Activated CD4-positive, alpha-beta memory T cell treated with anti-CD3 and anti-CD28 coated beads, Interleukin-2, amount 10 ng/mL, durations not matched to agents 7 days and 5 days (primary cell): ENCODE results near the gene A2M. TPM values are rescaled to one million over a fixed set of nuclear protein-coding genes. Genes with fewer than 3 reads are reported as not detected.

ENCODE experiments used
- CTCF ChIA-PET: fragments of 350-600 bp; sonication (Branson Sonifier 250); formaldehyde crosslinking; loops from one replicate; lab custom pipeline; 2021; ENCODE audit warnings: antibody characterized with exemption, inconsistent platforms; lab: Charles Lee
- POLR2A ChIA-PET: fragments of 350-600 bp; sonication (Branson Sonifier 250); formaldehyde crosslinking; loops from one replicate; lab custom pipeline; 2021; ENCODE audit warnings: antibody characterized with exemption; lab: Charles Lee
- DNase-seq: peaks from one replicate; pipeline ENCODE4 v3.0.0-alpha.2; 2020
- H3K27ac Mint-ChIP-seq: one replicate; pipeline ENCODE4 v1.8.0; 2021; ENCODE audit warnings: mild to moderate bottlenecking, mixed read lengths
- H3K27me3 Mint-ChIP-seq: one replicate; pipeline ENCODE4 v1.8.0; 2021; ENCODE audit warnings: mixed read lengths
- H3K36me3 Mint-ChIP-seq: one replicate; pipeline ENCODE4 v1.8.0; 2021; ENCODE audit warnings: low read depth, mixed read lengths
- H3K4me1 Mint-ChIP-seq: one replicate; pipeline ENCODE4 v1.8.0; 2021; ENCODE audit warnings: mixed read lengths
- H3K4me3 Mint-ChIP-seq: one replicate; pipeline ENCODE4 v1.8.0; 2021; ENCODE audit warnings: mild to moderate bottlenecking, mixed read lengths
- H3K9me3 Mint-ChIP-seq: one replicate; pipeline ENCODE4 v1.8.0; 2021; ENCODE audit warnings: mixed read lengths
- total RNA-seq, 2 experiments: library from RNA; stranded (reverse); gene quantifications; one replicate each; pipeline ENCODE4 v1.2.3, GENCODE V29; 2021

Gene A2M
- total RNA-seq, 2 experiments from 2014 or later = not detected

GRCh38 chr12:9133216-9133916 is 17.6 kb upstream of the A2M start:
- no peak for DNase-seq
- ChIA-PET POLR2A (no interaction called here), CTCF (no interaction called here)
- H3K36me3 Mint-ChIP-seq = no peaks in the 10 kb centered on the region
- H3K9me3 Mint-ChIP-seq = peaks cover 4% of the 10 kb centered on the region
- no peaks in the 10 kb centered on the region for H3K27me3 Mint-ChIP-seq
- no peak overlapping the region for H3K4me3 Mint-ChIP-seq
- H3K4me1 Mint-ChIP-seq = no peaks in the 10 kb centered on the region
- H3K27ac Mint-ChIP-seq = no peak overlapping the region

- H3K36me3 Mint-ChIP-seq = no peaks in the 10 kb centered on the region
- H3K27ac Mint-ChIP-seq = no peak overlapping the region
- no peak overlapping the region for H3K4me3 Mint-ChIP-seq
- DNase-seq = no peak
- H3K4me1 Mint-ChIP-seq = no peaks in the 10 kb centered on the region
- H3K9me3 Mint-ChIP-seq = peaks cover 4% of the 10 kb centered on the region
- H3K27me3 Mint-ChIP-seq = no peaks in the 10 kb centered on the region
- CTCF ChIA-PET = no interaction called here
- POLR2A ChIA-PET = interaction anchor here (0.6 kb wide), 1 partner anchor 30 kb away, joined by 3 read pairs; no protein-coding TSS in a partner anchor
Observed at GRCh38 chr12:9132008-9132535, 16.4 kb upstream of the A2M start.

- no peaks in the 10 kb centered on the region for H3K27me3 Mint-ChIP-seq
- DNase-seq = no peak
- no peak overlapping the region for H3K27ac Mint-ChIP-seq
- H3K9me3 Mint-ChIP-seq = peaks cover 4% of the 10 kb centered on the region
- POLR2A ChIA-PET = no interaction called here
- H3K4me3 Mint-ChIP-seq = no peak overlapping the region
- H3K36me3 Mint-ChIP-seq = no peaks in the 10 kb centered on the region
- no peaks in the 10 kb centered on the region for H3K4me1 Mint-ChIP-seq
- CTCF ChIA-PET = no interaction called here
Observed at GRCh38 chr12:9130244-9130643, 14.5 kb upstream of the A2M start.

GRCh38 chr12:9127936-9128663 is 12.4 kb upstream of the A2M start:
- ChIA-PET CTCF (no interaction called here), POLR2A (no interaction called here)
- no peak overlapping the region for H3K4me3 Mint-ChIP-seq
- H3K36me3 Mint-ChIP-seq = no peaks in the 10 kb centered on the region
- no peak for DNase-seq
- H3K27me3 Mint-ChIP-seq = no peaks in the 10 kb centered on the region
- peaks cover 4% of the 10 kb centered on the region for H3K9me3 Mint-ChIP-seq
- no peak overlapping the region for H3K27ac Mint-ChIP-seq
- no peaks in the 10 kb centered on the region for H3K4me1 Mint-ChIP-seq

GRCh38 chr12:9127484-9127883 is 11.8 kb upstream of the A2M start:
- no peak for DNase-seq
- POLR2A ChIA-PET = no interaction called here
- CTCF ChIA-PET = no interaction called here
- Mint-ChIP-seq H3K36me3 (no peaks in the 10 kb centered on the region), H3K27ac (no peak overlapping the region), H3K27me3 (no peaks in the 10 kb centered on the region), H3K9me3 (peaks cover 4% of the 10 kb centered on the region), H3K4me3 (no peak overlapping the region), H3K4me1 (no peaks in the 10 kb centered on the region)

GRCh38 chr12:9124383-9125031 is 8.8 kb upstream of the A2M start:
- H3K4me3 Mint-ChIP-seq = no peak overlapping the region
- H3K9me3 Mint-ChIP-seq = peaks cover 2% of the 10 kb centered on the region
- ChIA-PET POLR2A (no interaction called here), CTCF (no interaction called here)
- H3K4me1 Mint-ChIP-seq = no peaks in the 10 kb centered on the region
- DNase-seq = no peak
- H3K27me3 Mint-ChIP-seq = no peaks in the 10 kb centered on the region
- no peak overlapping the region for H3K27ac Mint-ChIP-seq
- no peaks in the 10 kb centered on the region for H3K36me3 Mint-ChIP-seq

GRCh38 chr12:9123781-9124382 is 8.2 kb upstream of the A2M start:
- H3K36me3 Mint-ChIP-seq = no peaks in the 10 kb centered on the region
- H3K4me1 Mint-ChIP-seq = no peaks in the 10 kb centered on the region
- H3K4me3 Mint-ChIP-seq = no peak overlapping the region
- peaks cover 2% of the 10 kb centered on the region for H3K9me3 Mint-ChIP-seq
- no peaks in the 10 kb centered on the region for H3K27me3 Mint-ChIP-seq
- H3K27ac Mint-ChIP-seq = no peak overlapping the region
- no peak for DNase-seq
- POLR2A ChIA-PET = no interaction called here
- CTCF ChIA-PET = no interaction called here

- no peak for DNase-seq
- H3K4me1 Mint-ChIP-seq = no peaks in the 10 kb centered on the region
- no peaks in the 10 kb centered on the region for H3K27me3 Mint-ChIP-seq
- H3K4me3 Mint-ChIP-seq = no peak overlapping the region
- H3K9me3 Mint-ChIP-seq = no peaks in the 10 kb centered on the region
- ChIA-PET POLR2A (no interaction called here), CTCF (no interaction called here)
- no peaks in the 10 kb centered on the region for H3K36me3 Mint-ChIP-seq
- no peak overlapping the region for H3K27ac Mint-ChIP-seq
Observed at GRCh38 chr12:9122091-9122609, 6.4 kb upstream of the A2M start.

- no peaks in the 10 kb centered on the region for H3K9me3 Mint-ChIP-seq
- H3K27ac Mint-ChIP-seq = no peak overlapping the region
- ChIA-PET POLR2A (no interaction called here), CTCF (no interaction called here)
- peaks cover 8% of the 10 kb centered on the region for H3K4me1 Mint-ChIP-seq
- H3K4me3 Mint-ChIP-seq = no peak overlapping the region
- H3K36me3 Mint-ChIP-seq = no peaks in the 10 kb centered on the region
- no peaks in the 10 kb centered on the region for H3K27me3 Mint-ChIP-seq
- DNase-seq = no peak
Observed at GRCh38 chr12:9120487-9121184, 4.9 kb upstream of the A2M start.

- no peaks in the 10 kb centered on the region for H3K36me3 Mint-ChIP-seq
- no peaks in the 10 kb centered on the region for H3K9me3 Mint-ChIP-seq
- ChIA-PET POLR2A (no interaction called here), CTCF (no interaction called here)
- no peaks in the 10 kb centered on the region for H3K27me3 Mint-ChIP-seq
- H3K4me1 Mint-ChIP-seq = peaks cover 8% of the 10 kb centered on the region
- H3K4me3 Mint-ChIP-seq = no peak overlapping the region
- H3K27ac Mint-ChIP-seq = no peak overlapping the region
- DNase-seq = no peak
Observed at GRCh38 chr12:9118158-9118557, 2.4 kb upstream of the A2M start.

- no peak for DNase-seq
- ChIA-PET POLR2A (no interaction called here), CTCF (no interaction called here)
- no peaks in the 10 kb centered on the region for H3K9me3 Mint-ChIP-seq
- H3K27me3 Mint-ChIP-seq = no peaks in the 10 kb centered on the region
- H3K4me1 Mint-ChIP-seq = peaks cover 8% of the 10 kb centered on the region
- no peak overlapping the region for H3K27ac Mint-ChIP-seq
- no peaks in the 10 kb centered on the region for H3K36me3 Mint-ChIP-seq
- H3K4me3 Mint-ChIP-seq = no peak overlapping the region
Observed at GRCh38 chr12:9114946-9115345, 773 bp downstream of the A2M start.

GRCh38 chr12:9113987-9114309 is 1.8 kb downstream of the A2M start:
- no peak overlapping the region for H3K27ac Mint-ChIP-seq
- peaks cover 8% of the 10 kb centered on the region for H3K4me1 Mint-ChIP-seq
- H3K9me3 Mint-ChIP-seq = no peaks in the 10 kb centered on the region
- POLR2A ChIA-PET = no interaction called here
- DNase-seq = no peak
- no peaks in the 10 kb centered on the region for H3K27me3 Mint-ChIP-seq
- H3K4me3 Mint-ChIP-seq = no peak overlapping the region
- CTCF ChIA-PET = no interaction called here
- no peaks in the 10 kb centered on the region for H3K36me3 Mint-ChIP-seq
